ENCODE results near the gene PHACTR2.

PHACTR2 gene

GRCh38 chr6:143773506-143774150 lies 95.9 kb downstream of the PHACTR2 start:
- DNase-seq (ENCODE audit: low spot score), result no peak
- TF ChIP-seq, protein P1, sequence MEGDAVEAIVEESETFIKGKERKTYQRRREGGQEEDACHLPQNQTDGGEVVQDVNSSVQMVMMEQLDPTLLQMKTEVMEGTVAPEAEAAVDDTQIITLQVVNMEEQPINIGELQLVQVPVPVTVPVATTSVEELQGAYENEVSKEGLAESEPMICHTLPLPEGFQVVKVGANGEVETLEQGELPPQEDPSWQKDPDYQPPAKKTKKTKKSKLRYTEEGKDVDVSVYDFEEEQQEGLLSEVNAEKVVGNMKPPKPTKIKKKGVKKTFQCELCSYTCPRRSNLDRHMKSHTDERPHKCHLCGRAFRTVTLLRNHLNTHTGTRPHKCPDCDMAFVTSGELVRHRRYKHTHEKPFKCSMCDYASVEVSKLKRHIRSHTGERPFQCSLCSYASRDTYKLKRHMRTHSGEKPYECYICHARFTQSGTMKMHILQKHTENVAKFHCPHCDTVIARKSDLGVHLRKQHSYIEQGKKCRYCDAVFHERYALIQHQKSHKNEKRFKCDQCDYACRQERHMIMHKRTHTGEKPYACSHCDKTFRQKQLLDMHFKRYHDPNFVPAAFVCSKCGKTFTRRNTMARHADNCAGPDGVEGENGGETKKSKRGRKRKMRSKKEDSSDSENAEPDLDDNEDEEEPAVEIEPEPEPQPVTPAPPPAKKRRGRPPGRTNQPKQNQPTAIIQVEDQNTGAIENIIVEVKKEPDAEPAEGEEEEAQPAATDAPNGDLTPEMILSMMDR (IDR thresholded peaks at IDR 0.05; ENCODE audit: borderline replicate concordance, control extremely low read depth, extremely low read depth, insufficient read depth, missing control alignments), result no peak
- in situ Hi-C loops (cut with MboI; ENCODE audit: low sequenced_read_pairs, unreplicated experiment), result no loop called here

- in situ Hi-C loops (cut with MboI; ENCODE audit: low sequenced_read_pairs, unreplicated experiment), result no loop called here
- no peak for DNase-seq (ENCODE audit: low spot score)
- TF ChIP-seq, protein P1 (IDR thresholded peaks at IDR 0.05; ENCODE audit: borderline replicate concordance, control extremely low read depth, extremely low read depth, insufficient read depth, missing control alignments), result no peak
Measured at GRCh38 chr6:143774347-143774746, 96.6 kb downstream of the PHACTR2 start.

- TF ChIP-seq, protein P1 (IDR thresholded peaks at IDR 0.05; ENCODE audit: borderline replicate concordance, control extremely low read depth, extremely low read depth, insufficient read depth, missing control alignments), result no peak
- in situ Hi-C loops (cut with MboI; ENCODE audit: low sequenced_read_pairs, unreplicated experiment), result no loop called here
- no peak for DNase-seq (ENCODE audit: low spot score)
Measured at GRCh38 chr6:143775336-143775735, 97.6 kb downstream of the PHACTR2 start.

DNA sequence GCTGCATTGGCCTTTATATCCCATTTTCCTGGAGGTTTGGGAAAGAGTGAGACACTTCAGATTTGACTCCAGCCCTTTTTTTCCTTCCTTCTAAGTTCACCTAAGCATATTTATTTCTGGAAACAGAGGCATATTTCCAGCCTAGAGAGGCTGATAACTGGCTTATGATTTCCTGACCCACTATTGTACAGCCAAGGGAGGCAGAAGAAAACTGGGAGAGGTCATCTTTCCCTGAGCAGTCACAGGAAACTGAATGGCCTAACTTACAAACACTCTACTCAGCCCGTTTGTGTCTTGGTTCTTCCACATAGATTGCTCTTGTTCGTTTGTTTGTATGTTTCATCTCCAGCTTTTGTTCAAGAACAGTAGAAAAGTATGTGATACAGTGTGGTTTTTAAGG lies 101.2 kb downstream of the PHACTR2 start:
- DNase-seq (ENCODE audit: low spot score), result no peak
- TF ChIP-seq, protein P1 (IDR thresholded peaks at IDR 0.05; ENCODE audit: borderline replicate concordance, control extremely low read depth, extremely low read depth, insufficient read depth, missing control alignments), result no peak
- in situ Hi-C loops (cut with MboI; ENCODE audit: low sequenced_read_pairs, unreplicated experiment), result no loop called here

DNA sequence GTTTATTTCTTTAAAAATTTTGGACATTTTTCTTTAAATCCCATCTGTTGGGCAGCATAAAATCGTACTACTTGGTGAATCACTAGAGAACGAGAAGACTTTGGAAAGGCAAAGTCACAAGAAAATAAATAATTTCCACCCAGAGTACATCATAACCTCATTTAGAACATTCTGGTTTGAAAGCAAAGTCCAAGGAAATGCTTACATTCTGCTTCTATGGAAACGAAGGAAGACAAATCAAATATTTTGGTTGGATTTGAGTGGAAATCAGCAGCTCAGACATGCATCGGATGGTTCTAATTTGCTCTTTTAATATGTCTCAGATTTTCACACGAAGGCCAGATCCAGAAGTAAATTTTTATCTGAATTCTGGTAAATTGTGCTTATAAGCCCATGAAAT lies 104.7 kb downstream of the PHACTR2 start:
- in situ Hi-C loops (cut with MboI; ENCODE audit: low sequenced_read_pairs, unreplicated experiment), result no loop called here
- TF ChIP-seq, protein P1 (IDR thresholded peaks at IDR 0.05; ENCODE audit: borderline replicate concordance, control extremely low read depth, extremely low read depth, insufficient read depth, missing control alignments), result no peak
- no peak for DNase-seq (ENCODE audit: low spot score)

GRCh38 chr6:143783077-143783476 lies 105.3 kb downstream of the PHACTR2 start:
- in situ Hi-C loops (cut with MboI; ENCODE audit: low sequenced_read_pairs, unreplicated experiment), result no loop called here
- TF ChIP-seq, protein P1 (IDR thresholded peaks at IDR 0.05; ENCODE audit: borderline replicate concordance, control extremely low read depth, extremely low read depth, insufficient read depth, missing control alignments), result no peak
- DNase-seq (ENCODE audit: low spot score), result no peak
